Parathyroid adenoma (tissue), 2 donors: ENCODE data around the gene CDHR2.
A peak's percentile ranks its signal among the peaks of the same experiment; 100 is the strongest.

Experiments
- H2AFZ ChIP-seq: fragments of 300-600 bp; sonication (generic); one replicate; pipeline ENCODE4 v1.7.0; 2017; ENCODE audit warnings: antibody characterized with exemption, mild to moderate bottlenecking
- H3K27ac ChIP-seq: fragments of 300-600 bp; sonication (generic); one replicate; pipeline ENCODE4 v1.7.0; 2017
- H3K27me3 ChIP-seq: fragments of 300-600 bp; sonication (generic); one replicate; pipeline ENCODE4 v1.7.0; 2017; ENCODE audit warnings: low read length; ENCODE audit not compliant: control insufficient read depth, insufficient read depth
- H3K36me3 ChIP-seq: fragments of 300-600 bp; sonication (generic); one replicate; pipeline ENCODE4 v1.7.0; 2017; ENCODE audit warnings: low read length; ENCODE audit not compliant: control insufficient read depth, insufficient read depth
- H3K4me1 ChIP-seq: fragments of 300-600 bp; sonication (generic); one replicate; pipeline ENCODE4 v1.7.0; 2017; ENCODE audit warnings: control low read depth
- H3K4me2 ChIP-seq: fragments of 300-600 bp; sonication (generic); one replicate; pipeline ENCODE4 v1.7.0; 2017; ENCODE audit warnings: low read length
- H3K4me3 ChIP-seq: fragments of 300-600 bp; sonication (generic); one replicate; pipeline ENCODE4 v1.7.0; 2017; ENCODE audit warnings: low read depth, low read length
- H3K79me2 ChIP-seq: fragments of 300-600 bp; sonication (generic); one replicate; pipeline ENCODE4 v1.7.0; 2017; ENCODE audit warnings: control low read depth
- H3K9ac ChIP-seq: fragments of 300-600 bp; sonication (generic); one replicate; pipeline ENCODE4 v1.7.0; 2017; ENCODE audit warnings: mild to moderate bottlenecking
- H3K9me3 ChIP-seq: fragments of 300-600 bp; sonication (generic); one replicate; pipeline ENCODE4 v1.7.0; 2017; ENCODE audit warnings: low read length; ENCODE audit not compliant: control insufficient read depth
- TF ChIP-seq, protein P1 (sequence below): fragments of 300-600 bp; sonication (generic); IDR thresholded peaks from one replicate; pipeline ENCODE4 v1.7.0; 2017; ENCODE audit warnings: antibody characterized with exemption, mild to moderate bottlenecking
- donor health status: primary hyperparathyroidism.

The CDHR2 gene

GRCh38 chr5:176538989-176539384, 10.2 kb upstream of the CDHR2 start:
- H2AFZ ChIP-seq: no peak overlapping the region
- TF ChIP-seq, protein P1, sequence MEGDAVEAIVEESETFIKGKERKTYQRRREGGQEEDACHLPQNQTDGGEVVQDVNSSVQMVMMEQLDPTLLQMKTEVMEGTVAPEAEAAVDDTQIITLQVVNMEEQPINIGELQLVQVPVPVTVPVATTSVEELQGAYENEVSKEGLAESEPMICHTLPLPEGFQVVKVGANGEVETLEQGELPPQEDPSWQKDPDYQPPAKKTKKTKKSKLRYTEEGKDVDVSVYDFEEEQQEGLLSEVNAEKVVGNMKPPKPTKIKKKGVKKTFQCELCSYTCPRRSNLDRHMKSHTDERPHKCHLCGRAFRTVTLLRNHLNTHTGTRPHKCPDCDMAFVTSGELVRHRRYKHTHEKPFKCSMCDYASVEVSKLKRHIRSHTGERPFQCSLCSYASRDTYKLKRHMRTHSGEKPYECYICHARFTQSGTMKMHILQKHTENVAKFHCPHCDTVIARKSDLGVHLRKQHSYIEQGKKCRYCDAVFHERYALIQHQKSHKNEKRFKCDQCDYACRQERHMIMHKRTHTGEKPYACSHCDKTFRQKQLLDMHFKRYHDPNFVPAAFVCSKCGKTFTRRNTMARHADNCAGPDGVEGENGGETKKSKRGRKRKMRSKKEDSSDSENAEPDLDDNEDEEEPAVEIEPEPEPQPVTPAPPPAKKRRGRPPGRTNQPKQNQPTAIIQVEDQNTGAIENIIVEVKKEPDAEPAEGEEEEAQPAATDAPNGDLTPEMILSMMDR: no peak

GRCh38 chr5:176540476-176540899, 8.7 kb upstream of the CDHR2 start:
- Histone ChIP-seq H3K79me2 (peaks cover 3% of the 10 kb centered on the region), H3K36me3 (no peaks in the 10 kb centered on the region), H3K27me3 (no peaks in the 10 kb centered on the region), H3K4me2 (no peak overlapping the region), H3K27ac (no peak overlapping the region), H3K4me1 (peaks cover 20% of the 10 kb centered on the region), H3K9ac (no peak overlapping the region), H3K9me3 (no peaks in the 10 kb centered on the region), H3K4me3 (no peak overlapping the region), H2AFZ (no peak overlapping the region)
- TF ChIP-seq, protein P1: no peak

More at GRCh38 chr5:176538989-176539384, 10.2 kb upstream of the CDHR2 start:
- H3K9me3 ChIP-seq: no peaks in the 10 kb centered on the region
- H3K4me2 ChIP-seq: no peak overlapping the region
- no peaks in the 10 kb centered on the region for H3K36me3 ChIP-seq
- H3K9ac ChIP-seq: no peak overlapping the region
- no peaks in the 10 kb centered on the region for H3K27me3 ChIP-seq
- H3K79me2 ChIP-seq: peaks cover 7% of the 10 kb centered on the region
- H3K27ac ChIP-seq: peak overlapping the region; percentile 98
- H3K4me1 ChIP-seq: peaks cover 32% of the 10 kb centered on the region
- H3K4me3 ChIP-seq: no peak overlapping the region

DNA sequence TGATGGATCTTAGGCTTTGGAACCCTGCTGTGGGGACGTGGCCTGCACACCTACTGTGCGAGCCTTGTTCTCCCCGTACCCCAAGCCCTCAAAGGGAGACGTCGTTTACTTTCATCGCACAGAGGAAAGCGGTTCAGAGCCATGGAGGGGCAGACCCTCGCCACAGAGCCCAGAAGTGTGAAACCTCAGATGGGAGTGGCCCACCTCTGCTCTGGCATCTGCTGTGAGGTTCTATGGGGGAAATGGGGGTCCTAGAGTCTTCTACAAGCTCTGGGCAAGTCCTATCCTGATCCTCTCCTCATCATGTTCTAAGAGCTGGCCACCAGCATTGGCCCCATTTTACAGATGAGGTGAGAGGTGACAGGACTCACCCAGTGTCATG, 8.2 kb upstream of the CDHR2 start:
- Histone ChIP-seq H3K9ac (no peak overlapping the region), H3K27me3 (no peaks in the 10 kb centered on the region), H3K36me3 (no peaks in the 10 kb centered on the region), H3K9me3 (no peaks in the 10 kb centered on the region), H3K4me3 (no peak overlapping the region), H3K4me1 (peaks cover 19% of the 10 kb centered on the region), H3K27ac (no peak overlapping the region), H2AFZ (no peak overlapping the region), H3K79me2 (peaks cover 3% of the 10 kb centered on the region), H3K4me2 (no peak overlapping the region)
- TF ChIP-seq, protein P1: no peak

DNA sequence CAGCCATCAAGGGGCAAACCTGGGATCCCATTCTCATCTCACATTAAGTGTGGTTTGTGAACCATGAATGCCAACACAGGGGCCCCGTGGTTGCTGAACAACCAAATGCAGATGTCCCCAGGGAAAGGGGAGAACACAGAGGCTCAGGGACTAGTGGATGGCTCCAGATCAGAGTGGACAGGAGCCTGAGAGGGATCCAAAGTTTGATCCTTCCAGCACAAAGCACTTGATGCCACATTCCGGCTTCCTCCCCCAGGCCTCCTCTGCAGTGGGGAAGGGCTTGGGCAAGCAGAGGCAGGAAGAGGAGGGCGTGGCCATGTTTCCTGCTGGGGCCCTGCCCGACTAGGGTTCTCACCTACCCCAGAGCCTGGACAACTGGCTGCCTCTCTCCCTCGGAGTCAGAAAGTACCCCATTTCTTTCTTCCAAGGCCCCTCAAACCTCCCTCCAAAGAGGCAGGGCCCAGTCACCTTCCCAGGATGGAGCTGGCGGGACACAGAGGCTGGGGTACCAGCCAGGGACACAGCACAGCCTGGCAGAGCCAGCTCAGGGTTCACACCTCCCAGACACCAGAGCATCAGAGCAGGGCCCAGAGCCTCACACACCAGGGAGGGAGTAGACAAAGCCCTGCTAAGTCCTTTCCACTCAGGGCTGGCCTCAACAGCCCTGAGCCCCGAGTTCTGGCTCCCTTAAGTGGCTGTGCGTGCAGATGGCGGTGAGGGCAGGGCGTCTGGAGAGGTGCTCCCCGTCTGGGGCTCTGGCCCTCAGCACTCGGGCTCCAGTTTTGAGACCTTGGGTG, 7.6 kb upstream of the CDHR2 start:
- H2AFZ ChIP-seq: peak overlapping the region; percentile 28
- H3K9ac ChIP-seq: no peak overlapping the region
- TF ChIP-seq, protein P1: no peak
- H3K27me3 ChIP-seq: no peaks in the 10 kb centered on the region
- peak overlapping the region; percentile 58 for H3K4me3 ChIP-seq
- peak overlapping the region; percentile 73 for H3K27ac ChIP-seq
- H3K36me3 ChIP-seq: no peaks in the 10 kb centered on the region
- H3K9me3 ChIP-seq: no peaks in the 10 kb centered on the region
- no peaks in the 10 kb centered on the region for H3K79me2 ChIP-seq
- peak overlapping the region; percentile 92 for H3K4me2 ChIP-seq
- H3K4me1 ChIP-seq: peaks cover 19% of the 10 kb centered on the region

- H3K4me1 ChIP-seq: peaks cover 19% of the 10 kb centered on the region
- H3K36me3 ChIP-seq: no peaks in the 10 kb centered on the region
- TF ChIP-seq, protein P1: no peak
- no peaks in the 10 kb centered on the region for H3K27me3 ChIP-seq
- H3K9ac ChIP-seq: no peak overlapping the region
- no peaks in the 10 kb centered on the region for H3K9me3 ChIP-seq
- H3K4me3 ChIP-seq: peak overlapping the region; percentile 58
- peak overlapping the region; percentile 73 for H3K27ac ChIP-seq
- H2AFZ ChIP-seq: peak overlapping the region; percentile 81
- peak overlapping the region; percentile 92 for H3K4me2 ChIP-seq
- no peaks in the 10 kb centered on the region for H3K79me2 ChIP-seq
Measured at GRCh38 chr5:176542135-176542595, 7.0 kb upstream of the CDHR2 start.
